Measurements from ENCODE around the gene TFAP2B.

The TFAP2B gene

DNA sequence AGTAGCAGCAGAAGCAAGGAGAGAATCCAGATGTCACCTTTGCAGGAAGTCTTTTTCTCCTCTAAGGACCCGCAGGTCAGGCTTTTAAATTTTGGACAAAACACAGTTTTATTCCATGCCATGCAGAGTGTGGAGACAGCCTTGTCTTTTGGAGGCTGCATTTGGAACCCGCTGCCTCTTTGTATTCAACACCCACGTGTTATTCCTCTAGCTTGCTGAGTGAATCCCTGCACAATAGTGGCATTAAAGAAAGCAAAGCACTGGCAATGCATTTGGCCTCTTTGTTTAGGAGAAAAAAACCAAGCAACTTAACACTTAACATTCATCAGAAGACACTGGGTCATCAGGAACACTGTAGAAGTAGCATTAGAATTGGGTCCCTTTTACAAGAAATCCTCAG, 43.5 kb downstream of the TFAP2B start:
- TF ChIP-seq, protein P1, sequence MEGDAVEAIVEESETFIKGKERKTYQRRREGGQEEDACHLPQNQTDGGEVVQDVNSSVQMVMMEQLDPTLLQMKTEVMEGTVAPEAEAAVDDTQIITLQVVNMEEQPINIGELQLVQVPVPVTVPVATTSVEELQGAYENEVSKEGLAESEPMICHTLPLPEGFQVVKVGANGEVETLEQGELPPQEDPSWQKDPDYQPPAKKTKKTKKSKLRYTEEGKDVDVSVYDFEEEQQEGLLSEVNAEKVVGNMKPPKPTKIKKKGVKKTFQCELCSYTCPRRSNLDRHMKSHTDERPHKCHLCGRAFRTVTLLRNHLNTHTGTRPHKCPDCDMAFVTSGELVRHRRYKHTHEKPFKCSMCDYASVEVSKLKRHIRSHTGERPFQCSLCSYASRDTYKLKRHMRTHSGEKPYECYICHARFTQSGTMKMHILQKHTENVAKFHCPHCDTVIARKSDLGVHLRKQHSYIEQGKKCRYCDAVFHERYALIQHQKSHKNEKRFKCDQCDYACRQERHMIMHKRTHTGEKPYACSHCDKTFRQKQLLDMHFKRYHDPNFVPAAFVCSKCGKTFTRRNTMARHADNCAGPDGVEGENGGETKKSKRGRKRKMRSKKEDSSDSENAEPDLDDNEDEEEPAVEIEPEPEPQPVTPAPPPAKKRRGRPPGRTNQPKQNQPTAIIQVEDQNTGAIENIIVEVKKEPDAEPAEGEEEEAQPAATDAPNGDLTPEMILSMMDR (IDR thresholded peaks at IDR 0.05; ENCODE audit: low read depth, low read length), result no peak
- no peak overlapping the region for H3K4me3 ChIP-seq (ENCODE audit: low read depth, low read length)

- TF ChIP-seq, protein P1 (IDR thresholded peaks at IDR 0.05; ENCODE audit: low read depth, low read length), result no peak
Observed at GRCh38 chr6:50864601-50865000, 45.9 kb downstream of the TFAP2B start.

DNA sequence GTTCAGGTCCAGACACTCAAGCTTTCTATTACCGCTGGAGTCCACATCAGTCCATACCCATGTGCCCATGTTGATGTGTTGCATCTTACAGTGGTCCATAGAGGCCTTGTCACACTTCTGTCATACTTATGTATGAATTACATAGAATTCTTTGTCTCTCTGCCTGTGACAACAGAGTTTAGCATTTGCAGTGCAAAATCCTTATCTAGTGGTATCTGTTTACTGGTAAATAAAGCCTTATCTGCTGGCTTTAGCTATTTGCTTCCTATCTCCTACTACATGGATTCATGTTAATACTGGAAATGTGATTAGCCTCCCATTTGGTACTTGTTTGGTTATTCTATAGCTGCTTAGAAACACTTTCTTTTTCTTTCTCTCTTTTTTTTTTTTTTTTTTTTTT, 49.8 kb downstream of the TFAP2B start:
- TF ChIP-seq, protein P1 (IDR thresholded peaks at IDR 0.05; ENCODE audit: low read depth, low read length), result no peak
- no peak overlapping the region for H3K4me3 ChIP-seq (ENCODE audit: low read depth, low read length)

More at GRCh38 chr6:50864601-50865000, 45.9 kb downstream of the TFAP2B start:
- no peak overlapping the region for H3K4me3 ChIP-seq (ENCODE audit: low read depth, low read length)

- H3K4me3 ChIP-seq (ENCODE audit: low read depth, low read length), result no peak overlapping the region
- TF ChIP-seq, protein P1 (IDR thresholded peaks at IDR 0.05; ENCODE audit: low read depth, low read length), result no peak
Observed at GRCh38 chr6:50873167-50873566, 54.5 kb downstream of the TFAP2B start.

DNA sequence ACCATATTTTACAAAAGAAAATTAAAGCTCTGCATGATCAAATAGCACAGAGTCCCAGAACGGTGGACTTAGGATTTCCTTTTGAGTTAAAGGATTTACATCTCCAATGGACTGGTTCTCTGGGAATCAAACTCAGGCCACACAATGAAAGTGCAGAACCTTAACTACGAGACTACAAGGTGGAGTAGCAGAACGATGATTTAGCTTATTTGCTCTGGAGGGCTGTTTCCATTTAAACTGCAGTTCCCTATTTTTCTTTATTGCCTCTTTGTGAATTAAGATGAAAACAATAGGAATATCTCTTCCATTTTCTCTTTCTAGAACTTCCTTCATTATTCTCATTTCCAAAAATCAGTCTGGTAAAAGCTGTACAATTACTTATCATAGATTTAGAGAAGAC, 65.7 kb downstream of the TFAP2B start:
- TF ChIP-seq, protein P1 (IDR thresholded peaks at IDR 0.05; ENCODE audit: low read depth, low read length), result no peak

DNA sequence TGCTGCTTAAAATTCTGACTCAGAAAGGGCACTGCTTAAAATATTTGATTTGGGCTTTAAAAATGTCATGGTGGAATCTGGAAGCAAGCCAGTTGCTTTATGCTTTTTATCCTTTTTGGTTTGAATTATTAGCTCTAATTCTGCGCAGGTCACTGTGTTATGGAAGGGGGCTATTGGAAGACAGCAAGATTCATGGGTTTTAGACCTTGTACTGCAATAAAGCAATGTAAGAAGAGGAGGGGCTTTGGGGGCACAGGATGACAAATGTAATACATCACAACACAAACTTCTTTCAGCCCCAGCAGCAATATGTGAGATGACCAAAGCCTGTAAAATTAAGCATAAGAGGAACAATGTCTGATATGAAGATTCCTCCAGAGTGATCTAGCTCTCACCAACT, 68.4 kb downstream of the TFAP2B start:
- no peak overlapping the region for H3K4me3 ChIP-seq (ENCODE audit: low read depth, low read length)
- TF ChIP-seq, protein P1 (IDR thresholded peaks at IDR 0.05; ENCODE audit: low read depth, low read length), result no peak

More for the DNA sequence above, 65.7 kb downstream of the TFAP2B start:
- no peak overlapping the region for H3K4me3 ChIP-seq (ENCODE audit: low read depth, low read length)

DNA sequence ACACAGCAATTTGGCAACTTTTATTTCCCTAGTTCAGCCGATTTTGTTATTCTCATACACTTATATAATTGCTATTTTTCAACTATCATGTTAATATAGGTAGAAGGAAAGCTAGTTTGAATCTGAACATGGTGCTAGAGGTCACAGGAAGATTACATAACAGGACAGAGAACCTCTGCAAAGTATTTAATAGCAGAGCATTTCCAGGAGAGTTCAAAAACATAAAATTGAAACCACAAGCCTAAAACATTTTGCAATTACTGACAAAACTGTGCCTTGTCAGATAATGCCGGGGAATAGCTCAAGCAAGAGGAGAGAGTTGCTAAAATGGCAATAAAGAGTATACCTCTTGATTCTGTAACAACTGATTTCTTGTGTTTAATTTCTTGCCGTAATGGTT, 70.8 kb downstream of the TFAP2B start:
- TF ChIP-seq, protein P1 (IDR thresholded peaks at IDR 0.05; ENCODE audit: low read depth, low read length), result no peak
- H3K4me3 ChIP-seq (ENCODE audit: low read depth, low read length), result no peak overlapping the region
